SK-N-DZ (cell line): ENCODE results near the gene VMP1.

ENCODE experiments used
- DNase-seq: peaks from one replicate; pipeline ENCODE4 v3.0.0-alpha.2; 2015; ENCODE audit warnings: low spot score

The VMP1 gene

DNA sequence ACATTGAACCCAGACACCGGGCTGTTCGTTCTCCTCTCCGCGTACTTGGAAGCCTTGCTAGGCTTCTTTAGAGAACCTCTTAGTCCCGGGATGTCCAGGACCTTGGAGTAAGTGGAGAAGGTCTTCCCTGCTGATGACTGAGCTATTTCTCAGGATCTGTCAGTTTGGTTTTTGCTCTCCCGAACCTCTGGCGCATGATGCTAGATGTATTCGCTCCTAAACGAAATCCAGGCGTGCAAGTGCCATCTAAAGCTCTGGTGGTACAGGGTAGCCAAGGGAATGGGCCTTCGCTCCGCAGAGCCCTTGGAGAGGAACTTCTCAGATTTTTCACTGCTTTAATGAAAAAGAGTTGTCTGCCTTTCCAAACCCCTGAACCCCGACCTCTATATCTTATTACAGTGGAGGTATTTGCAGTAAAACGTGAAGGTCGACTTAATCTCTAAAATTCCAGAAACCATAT is 547 bp downstream of the VMP1 start:
- DNase-seq: no peak

DNA sequence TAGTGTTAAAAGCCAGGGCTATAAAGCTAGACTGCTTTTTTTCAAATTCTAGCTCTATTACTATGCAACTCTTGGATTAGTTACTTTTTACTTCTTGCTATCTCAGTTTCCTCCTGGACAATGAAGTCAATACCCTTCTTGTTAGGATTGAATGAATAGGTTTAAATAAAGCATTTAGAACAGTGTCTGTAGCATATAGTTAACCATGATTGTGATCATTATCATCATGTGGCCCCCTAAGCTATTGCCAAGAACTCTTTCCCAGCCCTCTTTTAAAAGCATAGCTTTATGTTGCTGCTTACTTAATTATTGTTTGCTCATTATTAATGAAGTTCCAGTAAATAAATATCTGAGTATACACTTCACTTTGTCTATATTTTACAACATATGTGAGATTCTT is 4.5 kb downstream of the VMP1 start:
- no peak for DNase-seq

DNA sequence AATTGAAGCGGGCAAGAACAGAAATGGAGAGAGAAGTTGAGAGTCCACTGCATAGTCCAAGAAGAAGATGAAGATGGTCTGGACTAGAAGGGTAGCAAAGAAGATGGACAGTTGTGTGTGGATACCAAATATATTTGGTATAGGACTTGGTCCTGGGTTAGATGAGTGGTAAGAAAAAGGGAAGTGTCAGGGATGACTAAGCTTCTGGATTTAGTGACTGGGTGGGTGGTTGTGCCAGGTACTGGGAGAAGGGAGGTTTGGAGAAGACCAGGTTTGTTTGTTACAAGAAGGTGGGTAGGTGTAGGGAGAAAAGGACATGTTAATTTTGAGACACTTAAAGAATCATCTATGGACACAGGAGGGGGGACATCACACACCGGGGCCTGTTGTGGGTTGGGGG is 5.4 kb downstream of the VMP1 start:
- DNase-seq: no peak

DNA sequence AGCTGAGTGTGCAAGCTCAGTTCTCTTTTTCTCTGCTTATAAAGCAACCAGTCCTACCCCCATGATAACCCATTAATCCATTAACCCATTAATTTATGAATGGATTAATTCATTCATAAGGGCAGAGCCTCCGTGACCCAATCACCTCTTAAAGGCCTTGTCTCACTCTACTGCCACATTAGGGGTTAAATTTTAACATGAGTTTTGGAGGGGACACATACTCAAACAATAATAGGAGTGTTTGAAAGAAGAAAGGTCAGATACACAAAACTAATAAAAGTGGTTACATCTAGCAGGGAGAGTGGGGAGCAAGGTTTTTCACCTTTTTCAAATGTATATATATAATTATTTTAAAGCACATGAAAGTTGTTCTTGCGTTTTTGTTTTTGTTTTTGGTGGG is 6.8 kb downstream of the VMP1 start:
- no peak for DNase-seq

DNA sequence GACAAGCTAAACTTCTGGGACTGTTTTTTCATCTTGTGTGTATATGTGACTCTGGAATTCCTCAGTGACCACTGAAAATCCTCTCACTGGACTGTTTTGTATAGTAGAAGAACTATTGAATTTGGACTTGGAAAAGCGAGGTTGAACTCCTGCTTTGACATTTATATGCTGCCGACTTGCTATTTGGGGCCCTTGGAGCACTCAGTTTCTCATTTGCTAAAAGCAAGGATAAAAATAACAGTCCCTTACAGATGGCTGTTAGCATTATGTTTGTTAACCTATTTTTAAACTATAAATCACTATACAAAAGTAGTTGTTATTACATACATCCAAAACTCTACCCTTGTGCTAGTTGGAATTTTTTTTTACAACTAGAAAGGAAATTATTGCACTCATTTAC is 9.0 kb downstream of the VMP1 start:
- no peak for DNase-seq

- DNase-seq: no peak
Observed at GRCh38 chr17:59719526-59719925, 12.1 kb downstream of the VMP1 start.

GRCh38 chr17:59722623-59723022 is 15.2 kb downstream of the VMP1 start:
- DNase-seq: no peak

GRCh38 chr17:59723041-59723440 is 15.6 kb downstream of the VMP1 start:
- no peak for DNase-seq

DNA sequence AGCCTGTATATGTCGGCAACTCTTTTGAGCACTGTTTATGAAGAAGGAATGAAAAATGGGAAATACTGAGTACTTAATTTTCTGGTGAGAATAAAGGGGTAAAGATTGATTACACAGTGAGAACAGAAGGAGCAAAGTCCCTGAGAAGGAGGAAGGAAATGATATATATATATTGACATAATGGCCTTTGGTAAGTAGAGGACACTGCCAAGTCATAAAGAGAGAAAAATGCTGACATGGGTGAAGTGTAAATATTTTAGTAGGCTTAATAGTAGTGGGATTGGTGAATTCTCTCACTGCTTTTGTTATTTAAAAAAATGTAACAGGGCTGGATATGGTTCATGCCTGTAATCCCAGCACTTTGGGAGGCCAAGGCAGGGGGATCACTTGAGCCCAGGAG is 16.2 kb downstream of the VMP1 start:
- no peak for DNase-seq

GRCh38 chr17:59725691-59726090 is 18.2 kb downstream of the VMP1 start:
- DNase-seq: no peak

- no peak for DNase-seq
Observed at GRCh38 chr17:59727817-59728533, 20.5 kb downstream of the VMP1 start.

DNA sequence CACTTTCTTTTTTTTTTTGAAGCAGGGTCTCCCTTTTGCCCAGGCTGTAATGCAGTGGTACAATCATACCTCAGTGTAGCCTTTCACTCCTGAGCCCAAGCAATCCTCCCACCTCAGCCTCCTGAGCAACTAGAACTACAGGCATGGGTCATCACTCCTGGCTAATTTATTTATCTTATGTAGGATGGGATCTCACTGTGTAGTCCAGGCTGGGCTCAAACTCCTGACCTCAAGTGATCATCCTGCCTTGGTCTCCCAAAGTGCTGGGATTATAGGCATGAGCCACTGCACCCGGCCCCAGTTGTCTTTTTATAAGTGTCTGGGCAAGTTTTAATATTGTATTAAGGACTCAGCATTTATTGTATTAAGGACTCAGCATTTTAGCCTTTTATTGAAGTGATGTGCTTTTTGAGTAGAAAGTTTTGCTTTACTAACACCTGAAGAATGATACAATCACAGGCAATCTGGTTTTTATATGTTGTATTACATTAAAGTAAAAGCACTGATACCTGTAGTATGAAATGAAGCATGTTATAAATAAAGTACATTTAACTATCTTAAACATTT is 22.9 kb downstream of the VMP1 start:
- no peak for DNase-seq

DNA sequence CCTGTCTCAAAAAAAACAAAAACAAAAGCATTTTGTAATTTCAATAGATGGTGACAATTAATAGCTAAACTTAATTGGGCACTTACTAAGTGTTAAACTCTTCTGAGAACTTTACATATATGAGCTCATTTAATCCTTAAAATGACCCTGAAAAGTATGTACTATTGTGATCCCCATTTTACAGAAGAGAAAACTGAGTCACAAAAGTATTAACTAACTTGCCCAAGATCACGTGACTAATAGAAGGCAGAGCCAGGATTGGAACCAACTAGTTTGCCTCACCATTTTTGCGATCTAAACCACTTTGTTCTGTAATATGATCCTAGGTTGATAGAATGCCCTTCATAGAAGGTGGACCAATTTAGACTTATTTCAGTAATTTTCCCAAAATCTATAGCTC is 26.2 kb downstream of the VMP1 start:
- DNase-seq: no peak

- DNase-seq: no peak
Observed at GRCh38 chr17:59734226-59734625, 26.8 kb downstream of the VMP1 start.

GRCh38 chr17:59737324-59737723 is 29.9 kb downstream of the VMP1 start:
- no peak for DNase-seq

GRCh38 chr17:59743842-59744241 is 36.4 kb downstream of the VMP1 start:
- no peak for DNase-seq

DNA sequence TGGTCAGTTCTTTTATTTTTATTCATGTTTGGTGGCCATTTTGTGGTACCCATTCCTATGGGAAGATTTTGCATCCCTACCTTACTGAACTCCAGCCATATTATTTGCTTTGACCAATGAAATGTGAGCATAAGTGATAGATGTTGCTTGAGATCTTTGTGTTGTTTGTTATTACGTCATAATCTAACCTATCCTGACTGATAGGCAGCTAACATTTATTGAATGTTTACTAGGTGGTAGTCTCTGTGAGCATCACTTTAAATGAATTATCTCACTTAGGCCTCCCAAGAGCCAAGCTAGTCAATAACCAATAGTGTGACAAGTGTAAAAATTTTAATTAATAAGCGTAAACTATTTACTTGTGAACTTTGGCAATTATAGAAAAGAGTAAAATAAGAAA is 37.6 kb downstream of the VMP1 start:
- no peak for DNase-seq

- DNase-seq: no peak
Observed at GRCh38 chr17:59746849-59747445, 39.5 kb downstream of the VMP1 start.

GRCh38 chr17:59748591-59748990 is 41.1 kb downstream of the VMP1 start:
- no peak for DNase-seq

- DNase-seq: no peak
Observed at GRCh38 chr17:59751955-59752413, 44.5 kb downstream of the VMP1 start.

GRCh38 chr17:59752446-59752845 is 45.0 kb downstream of the VMP1 start:
- DNase-seq: no peak

DNA sequence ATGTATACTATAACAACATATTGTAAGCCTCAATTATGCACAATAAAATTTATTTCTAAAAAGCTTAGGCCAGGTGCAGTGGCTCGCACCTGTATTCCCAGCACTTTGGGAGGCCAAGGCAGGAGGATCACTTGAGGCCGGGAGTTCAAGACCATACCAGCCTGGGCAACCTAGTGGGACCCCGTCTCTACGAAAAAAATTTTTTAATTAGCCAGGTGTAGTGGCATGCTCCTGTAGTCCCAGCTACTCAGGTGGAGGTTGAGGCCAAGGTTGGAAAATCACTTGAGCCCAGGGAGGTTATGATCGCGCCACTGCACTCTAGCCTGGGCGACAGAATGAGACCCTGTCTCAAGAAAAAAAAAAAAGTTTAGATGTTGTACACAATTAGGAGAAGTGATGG is 45.5 kb downstream of the VMP1 start:
- no peak for DNase-seq
